A549 (cell line): ENCODE data around the gene IL11RA. TPM values are rescaled to one million over a fixed set of nuclear protein-coding genes. Genes with fewer than 3 reads are reported as not detected.
A peak's percentile ranks its signal among the peaks of the same experiment; 100 is the strongest.

Source experiments
- ATAC-seq, 2 experiments: fragments of 200-7000 bp in 1 of 2; fragments of >200 bp in 1 of 2; cut with Nextera tagmentation in 1 of 2; cut with Tn5 transposase in 1 of 2; 3 replicates each; pipeline versions ENCODE4 v1.8.0 to v1.9.1; 2018 to 2020; ENCODE audit warnings: mild to moderate bottlenecking in 1 of 2, moderate library complexity in 1 of 2
- CTCF ChIA-PET: fragments of 300-600 bp; sonication (Branson Sonifier 250); formaldehyde crosslinking; extraction: SDS; loops from one replicate; lab custom pipeline; 2021; ENCODE audit warnings: antibody characterized with exemption, inconsistent platforms; lab: Yijun Ruan, JAX
- POLR2A ChIA-PET: fragments of 350-600 bp; formaldehyde crosslinking; extraction: SDS; loops from one replicate; lab custom pipeline; 2021; ENCODE audit warnings: antibody characterized with exemption, inconsistent platforms; lab: Yijun Ruan, JAX
- DNase-seq, 2 experiments: peaks; one replicate each; pipeline versions ENCODE4 v3.0.0 to v3.0.0-alpha.2; 2011 to 2016; ENCODE audit warnings: low read depth in 1 of 2, low spot score in 1 of 2
- FAIRE-seq: peaks from 2 replicates; lab custom pipeline; 2011; peaks lifted over from hg19 to GRCh38; lab: Jason Lieb, UNC
- H3K27ac ChIP-seq, 2 experiments: fragments of >200 bp; sonication (Bioruptor Twin); formaldehyde crosslinking; 3 replicates each; pipeline ENCODE4 v1.5.1; 2016 to 2017
- H3K4me1 ChIP-seq: fragments of >200 bp; sonication (Bioruptor Twin); formaldehyde crosslinking; 3 replicates; pipeline ENCODE4 v1.6.1; 2016
- H3K4me2 ChIP-seq: fragments of >200 bp; sonication (Bioruptor Twin); formaldehyde crosslinking; 3 replicates; pipeline ENCODE4 v1.6.1; 2016
- H3K4me3 ChIP-seq: fragments of >200 bp; sonication (Bioruptor Twin); formaldehyde crosslinking; 3 replicates; pipeline ENCODE4 v1.5.1; 2016
- H3K9me3 ChIP-seq: fragments of >200 bp; sonication (Bioruptor Twin); formaldehyde crosslinking; 3 replicates; pipeline ENCODE4 v1.6.1; 2016
- CEBPB ChIP-seq, 2 experiments: fragments of >200 bp in 1 of 2; sonication (Bioruptor Twin) in 1 of 2; formaldehyde crosslinking in 1 of 2; IDR thresholded peaks; 2 replicates each; pipeline ENCODE4 v1.6.1; 2012 to 2016
- CHD2 ChIP-seq: fragments of 150-350 bp; IDR thresholded peaks from 2 replicates; pipeline ENCODE4 v1.6.1; 2014; ENCODE audit warnings: low read length; ENCODE audit not compliant: partially characterized antibody
- CTCF ChIP-seq: fragments of >200 bp; sonication (Bioruptor Twin); formaldehyde crosslinking; IDR thresholded peaks from 3 replicates; pipeline ENCODE4 v1.5.1; 2016
- HEYL ChIP-seq: fragments of 250-450 bp; sonication (Bioruptor Pico); IDR thresholded peaks from 2 replicates; pipeline ENCODE4 v1.8.0; 2021; ENCODE audit warnings: mild to moderate bottlenecking, moderate library complexity
- HOXB13 ChIP-seq: fragments of 250-450 bp; sonication (Bioruptor Pico); IDR thresholded peaks from 2 replicates; pipeline ENCODE4 v1.5.0; 2020; ENCODE audit warnings: low read depth, mild to moderate bottlenecking, moderate library complexity
- HOXB5 ChIP-seq: fragments of 250-450 bp; sonication (Bioruptor Pico); IDR thresholded peaks from 2 replicates; pipeline ENCODE4 v1.5.0; 2020; ENCODE audit warnings: mild to moderate bottlenecking, moderate library complexity
- NR3C1 ChIP-seq: fragments of >200 bp; sonication (Bioruptor Twin); formaldehyde crosslinking; IDR thresholded peaks from 3 replicates; pipeline ENCODE4 v1.6.1; 2017
- POLR2AphosphoS2 ChIP-seq: conservative IDR thresholded peaks from 2 replicates; pipeline ENCODE4 v1.6.1; 2012; ENCODE audit warnings: low read length, improper control_type of control experiment, inconsistent platforms
- RAD21 ChIP-seq, 2 experiments: fragments of >200 bp in 1 of 2; sonication (Bioruptor Twin) in 1 of 2; formaldehyde crosslinking in 1 of 2; IDR thresholded peaks in 1 of 2; conservative IDR thresholded peaks in 1 of 2; 2 replicates in 1 of 2; 3 replicates in 1 of 2; pipeline ENCODE4 v1.6.1; 2012 to 2018; ENCODE audit warnings: inconsistent platforms in 1 of 2
- RCOR1 ChIP-seq: fragments of 150-350 bp; IDR thresholded peaks from 2 replicates; pipeline ENCODE4 v1.6.1; 2014; ENCODE audit warnings: antibody characterized with exemption, low read length, low read depth
- SMC3 ChIP-seq: fragments of >200 bp; sonication (Bioruptor Twin); formaldehyde crosslinking; IDR thresholded peaks from 3 replicates; pipeline ENCODE4 v1.6.1; 2018; ENCODE audit warnings: inconsistent platforms
- ZSCAN20 ChIP-seq: fragments of 250-450 bp; sonication (Bioruptor Pico); IDR thresholded peaks from 2 replicates; pipeline ENCODE4 v1.8.0; 2022; ENCODE audit warnings: mild to moderate bottlenecking, moderate library complexity
- WGBS: methylation state at CpG from one replicate; pipeline ENCODE4 v1.1.6; 2017; ENCODE audit errors: missing lambda C conversion rate; 5-methylcytosine and 5-hydroxymethylcytosine counted together
- polyA plus RNA-seq, 4 experiments: library from polyadenylated mRNA; depleted of rRNA in 3 of 4; stranded (reverse); fragments of >200 nt; fragmentation: RNase III in 1 of 4; extraction: RNeasy Plus Mini Kit Qiagen cat#74134 plus additional on column Dnase treatment in 1 of 4; gene quantifications; 2 replicates in 3 of 4; 3 replicates in 1 of 4; pipeline ENCODE4 v1.2.3, GENCODE V29; 2011 to 2017
- TF ChIP-seq, protein P1 (sequence below): IDR thresholded peaks from 2 replicates; pipeline ENCODE4 v1.6.1; 2012
- TF ChIP-seq, protein P2 (sequence below): IDR thresholded peaks from 2 replicates; pipeline ENCODE4 v1.6.1; 2012

IL11RA gene
- polyA plus RNA-seq, 2 of the 4 experiments (the other 2 are of a cell fraction) = 5.6 to 6.8 TPM

GRCh38 chr9:34662526-34663302, 10.7 kb downstream of the IL11RA start, which contains the start of gene CCL27:
Gene CCL27 (minus strand): TSS chr9:34662657. CDS start chr9:34662633, 24 bp downstream.
- no peak within 1 kb of the TSS for H3K27ac ChIP-seq
- no peaks in the 10 kb centered on the region for H3K9me3 ChIP-seq
- H3K4me2 ChIP-seq = no peak within 1 kb of the TSS
- ATAC-seq (no peak), FAIRE-seq (no peak), DNase-seq (no peak)
- TF ChIP-seq NR3C1 = no peak
- TF ChIP-seq, protein P1, sequence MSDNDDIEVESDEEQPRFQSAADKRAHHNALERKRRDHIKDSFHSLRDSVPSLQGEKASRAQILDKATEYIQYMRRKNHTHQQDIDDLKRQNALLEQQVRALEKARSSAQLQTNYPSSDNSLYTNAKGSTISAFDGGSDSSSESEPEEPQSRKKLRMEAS = no peak
- H3K4me1 ChIP-seq = peaks cover 8% of the 10 kb centered on the region
- CTCF ChIA-PET = interaction anchor here (0.7 to 12.1 kb wide), 6 partner anchors 13 to 120 kb away, joined by 3 to 288 read pairs (median 5); partner anchors contain the start of genes GALT, IL11RA and SIGMAR1
- POLR2A ChIA-PET = interaction anchor here (1.1 kb wide), 1 partner anchor 11 kb away, joined by 3 read pairs; the partner anchor contains the start of gene IL11RA
- H3K4me3 ChIP-seq = no peak within 1 kb of the TSS
- 91% methylated on average over 4 of the region's 4 CpGs for WGBS

DNA sequence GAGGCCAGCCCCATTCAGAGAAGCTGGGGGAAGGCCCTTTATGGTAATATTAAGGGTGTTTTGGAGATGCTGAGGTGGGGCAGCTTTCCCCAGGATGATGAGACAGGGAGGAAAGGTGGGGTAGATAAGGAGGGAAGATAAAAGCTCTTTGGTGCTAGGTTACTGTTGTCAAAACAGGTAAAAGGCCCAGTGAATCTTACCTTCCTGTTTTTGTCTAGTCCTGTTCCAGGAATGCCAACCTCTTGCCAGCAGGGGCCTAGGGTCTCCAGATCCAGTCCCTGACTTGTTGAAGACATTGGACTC, 11.3 kb downstream of the IL11RA start:
- TF ChIP-seq, protein P1 = no peak
- TF ChIP-seq HOXB5 (CRISPR knock-in tag) (no peak), RCOR1 (no peak), CHD2 (no peak), CEBPB (IDR thresholded peaks at IDR 0.05) (no peak), ZSCAN20 (no peak), HOXB13 (CRISPR knock-in tag) (no peak), POLR2AphosphoS2 (no peak), HEYL (CRISPR knock-in tag) (no peak)
- FAIRE-seq (no peak), ATAC-seq (no peak), DNase-seq (no peak)
- peaks cover 8% of the 10 kb centered on the region for H3K4me1 ChIP-seq
- POLR2A ChIA-PET = no interaction called here
- CTCF ChIA-PET = interaction anchor here (1.0 to 12.1 kb wide), 7 partner anchors 10 to 119 kb away, joined by 3 to 288 read pairs (median 4); partner anchors contain the start of genes GALT, IL11RA and SIGMAR1
- no peak overlapping the region for H3K4me2 ChIP-seq
- H3K4me3 ChIP-seq = no peak overlapping the region
- no peaks in the 10 kb centered on the region for H3K9me3 ChIP-seq
- H3K27ac ChIP-seq = no peak overlapping the region

GRCh38 chr9:34664281-34665066, 12.5 kb downstream of the IL11RA start:
- 22% methylated on average over 18 of the region's 18 CpGs for WGBS
- Histone ChIP-seq H3K4me2 (peak overlapping the region; percentile 96), H3K4me1 (peaks cover 8% of the 10 kb centered on the region), H3K9me3 (no peaks in the 10 kb centered on the region), H3K27ac (peak overlapping the region; percentile 70 to 97), H3K4me3 (peak overlapping the region; percentile 93)
- POLR2A ChIA-PET = interaction anchor here (0.6 to 1.3 kb wide), 4 partner anchors 13 to 38 kb away, joined by 3 to 6 read pairs (median 6); partner anchors contain the start of genes GALT and IL11RA
- DNase-seq (peak; percentile 89 to 94), ATAC-seq (peak; percentile 65 to 87), FAIRE-seq (no peak)
- peak; percentile 85 for TF ChIP-seq CTCF
- peak; percentile 47; the same call in 2 of the 3 replicates for TF ChIP-seq SMC3
- TF ChIP-seq, protein P2, sequence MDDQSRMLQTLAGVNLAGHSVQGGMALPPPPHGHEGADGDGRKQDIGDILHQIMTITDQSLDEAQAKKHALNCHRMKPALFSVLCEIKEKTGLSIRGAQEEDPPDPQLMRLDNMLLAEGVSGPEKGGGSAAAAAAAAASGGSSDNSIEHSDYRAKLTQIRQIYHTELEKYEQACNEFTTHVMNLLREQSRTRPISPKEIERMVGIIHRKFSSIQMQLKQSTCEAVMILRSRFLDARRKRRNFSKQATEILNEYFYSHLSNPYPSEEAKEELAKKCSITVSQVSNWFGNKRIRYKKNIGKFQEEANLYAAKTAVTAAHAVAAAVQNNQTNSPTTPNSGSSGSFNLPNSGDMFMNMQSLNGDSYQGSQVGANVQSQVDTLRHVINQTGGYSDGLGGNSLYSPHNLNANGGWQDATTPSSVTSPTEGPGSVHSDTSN = no peak
- TF ChIP-seq RAD21 (conservative IDR thresholded peaks at IDR 0.05 in 1 of 2, IDR thresholded peaks at IDR 0.05 in 1 of 2) = peak; percentile 30 to 49; a peak in 3 of 5 replicates
- CTCF ChIA-PET = interaction anchor here (0.5 to 12.1 kb wide), 19 partner anchors 8 to 1008 kb away, joined by 3 to 288 read pairs (median 3); partner anchors contain the start of genes GALT, IL11RA and SIGMAR1
